Erythroblast (primary cell): ENCODE measurements around the gene PLEKHA5.

Source experiments
- DNase-seq, 2 experiments: peaks; one replicate each; lab custom pipeline; 2025; lab: John Stamatoyannopoulos, UW
- GATA1 ChIP-seq: IDR thresholded peaks from 2 replicates; pipeline ENCODE4 v1.6.1; 2011; ENCODE audit warnings: low read depth, mild to moderate bottlenecking, control low read depth, low read length, moderate library complexity
- POLR2A ChIP-seq: IDR thresholded peaks from 2 replicates; pipeline ENCODE4 v1.6.1; 2011; ENCODE audit warnings: mild to moderate bottlenecking, low read length

PLEKHA5 gene

DNA sequence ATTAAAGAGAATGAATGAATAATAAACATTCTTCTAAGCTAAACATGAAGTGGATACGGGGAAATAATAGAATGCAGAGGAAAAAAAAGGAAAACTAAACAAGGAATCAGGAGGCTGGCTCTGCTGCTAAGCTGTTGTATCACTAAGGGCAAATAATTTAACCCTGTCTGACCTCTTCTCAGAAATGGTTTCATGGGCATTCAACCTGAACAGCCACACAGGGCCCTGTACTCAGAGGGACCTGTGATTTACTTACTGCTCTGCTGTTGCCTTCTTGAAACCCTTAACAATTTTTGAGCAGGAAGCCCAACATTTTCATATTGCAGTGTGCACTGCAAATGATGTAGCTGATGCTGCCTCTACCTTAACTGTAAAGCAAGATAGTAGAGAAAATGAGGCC, 14.2 kb upstream of the PLEKHA5 start:
- TF ChIP-seq GATA1: no peak
- no peak for TF ChIP-seq POLR2A
- no peak for DNase-seq

DNA sequence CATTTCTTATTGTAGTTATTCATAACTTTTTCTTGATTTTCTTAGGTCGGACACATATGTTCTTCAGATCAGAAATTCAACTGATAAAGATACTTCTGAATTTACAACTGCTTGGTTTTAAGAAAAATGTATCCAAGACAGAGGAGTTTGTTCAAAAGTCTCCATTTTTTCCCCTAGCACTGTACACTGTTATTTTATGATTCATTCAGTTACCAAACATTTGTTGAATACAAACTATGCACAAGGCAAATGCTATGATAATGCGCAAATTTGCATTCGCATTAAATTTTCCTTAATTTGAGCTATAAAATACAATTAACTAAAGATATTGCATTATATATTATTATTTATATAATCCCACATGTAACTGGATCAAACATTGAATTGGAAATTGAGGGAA, 10.1 kb upstream of the PLEKHA5 start:
- no peak for DNase-seq
- TF ChIP-seq GATA1: no peak
- TF ChIP-seq POLR2A: no peak

DNA sequence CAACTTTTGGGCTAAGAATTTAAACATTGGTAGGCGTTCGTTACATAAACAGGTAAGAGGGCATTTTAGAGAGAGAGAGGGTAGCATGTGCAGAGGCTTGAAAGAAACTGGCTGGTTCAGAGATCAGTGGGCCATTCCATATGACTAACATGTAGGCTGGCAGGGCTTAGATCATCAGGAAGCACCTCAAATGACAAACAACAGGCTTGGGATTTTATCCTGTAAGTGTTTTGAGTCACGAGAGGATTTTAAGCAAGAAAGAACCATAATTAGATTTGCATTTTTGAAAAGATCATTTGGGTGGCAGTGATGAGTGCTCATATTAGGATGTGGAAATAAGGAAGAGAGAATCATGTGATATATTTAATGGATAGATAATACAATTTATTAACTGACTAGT, 8.7 kb upstream of the PLEKHA5 start:
- TF ChIP-seq POLR2A: no peak
- TF ChIP-seq GATA1: no peak
- no peak for DNase-seq

DNA sequence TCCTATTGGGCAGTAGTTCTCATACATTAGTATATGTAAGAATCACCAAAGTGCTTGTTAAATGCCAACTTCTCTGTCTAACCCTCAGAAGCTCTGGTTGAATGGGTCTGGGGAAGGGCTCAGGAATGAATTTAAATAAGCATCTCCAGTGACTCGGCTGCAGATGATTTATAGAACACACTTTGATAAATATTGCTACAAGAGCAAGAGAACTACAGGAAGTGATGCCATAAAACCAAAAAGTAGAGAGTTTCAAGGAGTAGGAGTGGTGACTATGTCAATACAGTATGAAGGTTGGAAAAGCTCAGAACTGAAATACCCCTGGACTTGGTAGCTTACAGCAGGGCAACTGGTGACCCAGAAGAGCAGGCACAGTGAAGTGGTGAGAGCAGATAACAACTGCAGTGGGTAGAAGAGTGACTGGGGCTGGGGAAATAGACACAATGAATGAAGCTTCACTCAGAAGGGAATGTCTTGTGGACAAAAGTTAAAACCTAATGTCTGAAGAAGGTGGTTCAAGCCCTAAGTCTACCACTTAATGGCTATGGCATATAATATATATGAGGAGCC, 8.0 kb upstream of the PLEKHA5 start:
- TF ChIP-seq GATA1 (no peak), POLR2A (no peak)
- no peak for DNase-seq

DNA sequence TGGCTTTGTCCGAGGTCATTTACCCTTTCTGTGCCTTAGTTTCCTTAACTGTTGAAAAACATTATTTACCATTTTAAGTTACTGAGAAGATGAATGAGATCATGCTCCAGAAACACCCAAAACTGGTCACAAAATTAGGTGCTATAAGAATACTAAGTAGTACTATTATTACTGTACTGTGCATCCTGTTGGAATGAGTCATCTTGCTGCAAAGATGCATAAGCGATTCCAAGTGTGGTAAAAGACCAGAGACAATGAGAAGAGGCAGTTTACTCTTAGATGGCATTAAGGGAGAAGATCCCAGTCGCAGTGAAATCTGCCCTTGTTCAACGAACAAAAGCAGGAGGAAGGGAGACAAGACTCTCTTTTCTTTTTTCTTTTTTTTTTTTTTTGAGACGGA, 4.2 kb upstream of the PLEKHA5 start:
- no peak for DNase-seq
- TF ChIP-seq GATA1: no peak
- no peak for TF ChIP-seq POLR2A

DNA sequence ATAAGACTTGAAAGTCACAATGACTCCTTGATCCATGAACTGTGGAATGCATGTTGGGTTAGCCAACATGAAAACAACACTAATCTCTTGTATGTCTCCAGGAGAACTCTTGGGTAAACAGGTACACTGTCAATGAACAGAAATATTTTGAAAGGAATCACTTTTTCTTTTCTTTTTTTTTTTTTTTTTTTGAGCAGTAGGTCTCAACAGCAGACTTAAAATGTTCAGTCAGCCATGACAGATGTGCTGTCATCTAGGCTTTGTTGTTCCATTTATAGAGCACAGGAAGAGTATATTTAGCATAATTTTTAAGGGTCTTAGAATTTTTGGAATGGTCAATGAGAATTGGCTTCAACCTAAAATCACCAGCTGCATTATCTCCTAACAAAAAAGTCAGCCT, 2.3 kb upstream of the PLEKHA5 start:
- DNase-seq: no peak
- no peak for TF ChIP-seq GATA1
- TF ChIP-seq POLR2A: no peak

DNA sequence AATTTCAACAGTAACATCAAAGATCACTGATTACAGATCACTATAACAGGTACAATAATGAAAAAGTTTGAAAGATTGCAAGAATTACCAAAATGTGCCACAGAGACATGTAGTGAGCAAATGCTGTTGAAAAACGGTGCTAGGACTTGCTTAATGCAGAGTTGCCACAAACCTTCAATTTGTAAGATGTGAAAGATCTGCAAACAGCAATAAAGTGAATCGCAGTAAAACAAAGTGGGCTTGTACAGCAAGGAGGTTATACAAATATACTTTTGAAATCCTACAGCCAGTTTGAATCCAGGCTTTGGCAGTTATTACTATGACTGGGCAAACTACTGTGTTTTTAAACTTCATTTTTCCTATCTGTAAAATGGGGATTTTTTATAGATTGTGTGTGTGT, 1.0 kb upstream of the PLEKHA5 start:
- peak in 1 of 2 experiments; percentile 7 for DNase-seq
- TF ChIP-seq GATA1 (no peak), POLR2A (no peak)

DNA sequence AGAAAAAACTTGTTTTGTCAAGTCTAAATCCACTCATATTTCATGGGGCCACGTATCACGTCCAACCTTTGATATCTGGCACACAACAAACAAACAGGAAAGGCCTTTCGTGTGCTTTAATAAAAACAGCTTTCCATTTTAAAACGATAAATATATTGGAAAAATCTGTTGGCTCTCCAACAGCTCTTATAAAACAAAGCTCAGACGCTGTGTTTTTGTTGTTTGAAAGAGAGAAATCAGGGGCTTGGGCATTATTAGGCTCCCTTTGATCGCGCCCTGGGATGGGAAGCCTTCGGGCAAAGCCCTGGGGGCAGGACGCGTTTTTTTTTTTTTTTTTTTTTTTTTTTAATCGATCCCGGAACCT, 429 bp upstream of the PLEKHA5 start:
- TF ChIP-seq POLR2A: no peak
- TF ChIP-seq GATA1: no peak
- peak in 1 of 2 experiments; percentile 28 for DNase-seq

DNA sequence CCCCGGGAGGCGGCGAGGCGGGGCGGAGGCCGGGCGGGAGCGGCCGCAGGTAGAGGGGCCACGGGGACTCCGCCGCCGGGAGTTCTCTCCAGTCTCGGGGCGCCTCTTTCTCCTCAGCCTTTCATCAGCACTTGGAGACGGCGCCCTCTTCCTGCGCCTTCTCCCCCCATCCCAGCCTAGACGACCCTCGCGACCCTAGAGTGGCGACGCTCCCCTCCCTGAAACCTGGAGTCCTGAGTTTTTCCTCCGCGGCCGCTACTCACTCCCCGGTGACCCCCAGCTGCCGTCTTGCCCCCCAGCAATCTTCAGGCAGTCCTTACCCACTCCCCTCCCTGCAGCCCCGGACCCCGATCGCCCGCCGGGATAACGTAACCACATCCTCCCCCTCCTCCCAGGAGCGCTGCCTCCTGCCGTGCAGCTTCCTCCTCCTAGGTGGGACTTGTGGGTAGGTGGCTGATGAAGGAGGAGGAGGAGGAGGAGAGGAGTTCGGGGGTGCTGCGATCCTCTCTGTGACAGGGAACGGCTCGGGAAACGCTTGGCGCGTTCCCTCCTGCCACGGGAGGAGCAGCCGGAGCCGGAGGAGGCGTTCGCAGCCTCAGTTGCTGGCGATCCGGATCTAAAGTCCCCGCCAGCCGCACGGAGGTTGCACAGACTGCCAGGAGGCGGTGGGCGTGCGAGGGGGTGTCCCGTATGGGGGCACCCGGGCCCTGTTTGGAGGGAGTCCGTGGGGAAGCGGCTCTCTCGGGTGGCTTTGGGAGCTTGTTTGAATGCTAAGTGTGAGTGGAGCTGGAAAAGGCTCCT, 891 bp downstream of the PLEKHA5 start:
- DNase-seq: peak; percentile 52 to 55
- no peak for TF ChIP-seq GATA1
- no peak for TF ChIP-seq POLR2A

DNA sequence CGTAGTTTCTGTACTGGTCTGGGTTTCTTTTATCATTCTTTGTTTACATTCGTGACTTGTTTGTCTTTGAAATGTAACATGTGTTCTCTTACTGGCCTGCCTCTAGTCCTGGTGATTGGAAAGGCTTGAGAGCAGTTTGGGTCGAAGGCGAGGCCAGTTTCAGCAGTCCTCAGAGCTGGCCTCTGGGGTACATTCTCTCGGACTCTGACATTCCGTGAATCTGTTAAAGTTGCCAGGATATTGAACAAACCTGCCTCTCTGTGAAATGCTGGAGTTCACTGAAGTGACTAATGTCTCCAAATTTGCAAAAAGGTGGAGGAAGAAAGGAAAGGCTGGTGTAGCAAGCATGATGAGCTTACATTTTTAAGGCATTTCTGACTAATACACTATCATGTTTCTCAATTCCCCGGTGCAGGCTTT, 1.5 kb downstream of the PLEKHA5 start:
- peak; percentile 49 to 52 for DNase-seq
- TF ChIP-seq POLR2A (no peak), GATA1 (no peak)

DNA sequence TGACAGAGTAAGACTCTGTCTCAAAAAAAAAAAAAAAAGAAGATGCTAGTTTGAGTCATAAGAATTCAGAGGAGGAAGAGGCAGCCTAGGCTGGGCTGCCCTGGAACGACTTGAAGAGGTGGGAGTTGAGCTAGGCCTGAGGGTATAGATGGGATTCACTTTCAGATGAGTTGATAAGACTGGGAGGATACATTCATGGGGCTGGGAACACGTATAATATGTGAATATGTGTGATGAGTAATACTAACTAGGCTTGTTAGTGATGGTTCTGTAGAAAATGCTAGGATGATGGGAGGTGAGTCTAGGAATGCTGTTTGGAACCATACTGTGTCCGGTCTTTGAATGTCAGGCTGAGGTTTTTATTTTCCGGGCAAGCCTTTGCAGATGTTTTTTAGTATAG, 9.0 kb downstream of the PLEKHA5 start:
- no peak for TF ChIP-seq POLR2A
- no peak for TF ChIP-seq GATA1
- no peak for DNase-seq

DNA sequence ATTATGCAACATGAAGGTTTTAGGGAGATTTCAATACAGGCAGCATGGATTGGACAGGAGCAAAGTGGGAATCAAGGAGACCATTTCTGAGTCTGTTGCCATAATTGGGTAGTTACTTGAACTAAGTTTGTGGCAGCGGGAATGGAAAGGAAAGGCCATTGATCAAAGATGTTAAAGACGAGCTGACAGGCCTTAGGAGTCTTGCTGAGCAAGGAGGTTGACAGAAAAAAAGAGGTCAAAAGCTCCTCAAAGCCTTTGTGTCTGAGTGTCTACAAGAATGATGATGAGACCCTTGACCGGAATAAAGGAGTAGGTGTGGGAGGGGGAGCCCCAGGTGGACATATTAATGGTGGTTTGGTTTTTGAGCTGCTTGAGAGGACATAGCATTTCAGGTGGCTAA, 9.4 kb downstream of the PLEKHA5 start:
- DNase-seq: no peak
- no peak for TF ChIP-seq POLR2A
- no peak for TF ChIP-seq GATA1

DNA sequence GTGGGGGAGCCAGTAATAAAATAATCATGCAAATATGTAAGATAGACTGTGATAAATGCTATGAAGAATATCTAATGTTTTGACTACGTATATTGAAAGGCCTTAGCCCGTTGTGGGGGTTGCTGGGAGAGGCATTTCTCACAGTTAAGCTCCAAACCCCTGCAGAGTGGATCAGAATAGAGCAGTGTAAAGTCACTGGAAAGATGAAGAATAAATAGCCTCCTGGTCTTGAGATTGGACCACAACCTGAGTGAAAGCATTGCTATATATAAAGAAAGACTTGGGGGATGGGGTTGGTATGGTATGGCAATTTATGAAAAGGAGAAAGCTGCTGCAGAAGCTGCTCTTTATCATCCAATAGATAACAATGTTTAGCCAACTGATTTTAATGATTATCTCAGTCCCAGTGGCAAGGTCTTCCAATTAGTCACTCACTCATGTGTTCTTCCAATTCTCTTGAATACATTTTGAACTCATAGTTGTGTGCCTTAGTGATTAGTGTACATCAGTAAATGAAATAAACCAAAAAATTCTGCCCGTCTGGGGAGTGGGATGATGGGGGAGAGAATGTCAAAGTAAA, 10.2 kb downstream of the PLEKHA5 start:
- DNase-seq: no peak
- TF ChIP-seq POLR2A (no peak), GATA1 (no peak)

DNA sequence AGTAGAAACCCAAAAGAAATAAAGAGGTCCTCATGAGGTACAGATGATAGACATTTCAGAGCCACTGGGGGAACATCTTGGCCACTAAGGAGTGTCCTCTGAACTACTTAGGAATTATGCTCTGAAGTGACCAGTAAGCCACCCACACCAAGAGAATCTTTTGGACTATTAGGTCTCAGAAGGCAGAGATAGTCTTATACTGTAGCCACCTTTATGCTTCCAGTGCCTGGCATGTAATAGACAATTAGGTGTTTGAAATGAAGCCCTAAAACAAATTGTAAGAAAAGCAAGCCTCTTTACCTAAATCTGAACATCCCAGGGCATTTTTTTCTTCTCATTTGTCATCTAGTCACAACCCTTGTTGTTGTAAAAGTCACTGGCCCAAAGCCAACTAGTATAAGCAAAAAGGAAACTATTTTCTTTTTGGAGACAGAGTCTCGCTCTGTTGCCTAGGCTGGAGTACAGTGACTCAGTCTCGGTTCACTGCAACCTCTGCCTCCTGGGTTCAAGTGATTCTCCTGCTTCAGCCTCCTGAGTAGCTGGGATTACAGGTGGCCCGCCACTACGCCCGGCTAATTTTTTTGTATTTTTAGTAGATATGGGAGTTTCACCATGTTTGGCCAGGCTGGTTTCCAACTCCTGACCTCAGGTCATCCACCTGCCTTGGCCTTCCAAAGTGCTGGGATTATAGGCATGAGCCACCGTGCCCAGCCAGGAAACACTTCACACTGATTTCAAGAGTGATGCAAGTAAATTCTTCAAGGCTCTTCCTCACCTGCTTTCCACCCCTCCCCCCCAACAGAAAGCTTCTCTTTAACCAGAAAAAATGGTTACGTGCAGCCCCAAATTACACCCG, 11.1 kb downstream of the PLEKHA5 start:
- DNase-seq: no peak
- TF ChIP-seq GATA1: no peak
- TF ChIP-seq POLR2A: no peak
